ENCODE results near the gene SKI. TPM values are rescaled to one million over a fixed set of nuclear protein-coding genes. Genes with fewer than 3 reads are reported as not detected.

SKI gene
- total RNA-seq, 2 donors from 2014 or later: 31.0 to 36.1 TPM

DNA sequence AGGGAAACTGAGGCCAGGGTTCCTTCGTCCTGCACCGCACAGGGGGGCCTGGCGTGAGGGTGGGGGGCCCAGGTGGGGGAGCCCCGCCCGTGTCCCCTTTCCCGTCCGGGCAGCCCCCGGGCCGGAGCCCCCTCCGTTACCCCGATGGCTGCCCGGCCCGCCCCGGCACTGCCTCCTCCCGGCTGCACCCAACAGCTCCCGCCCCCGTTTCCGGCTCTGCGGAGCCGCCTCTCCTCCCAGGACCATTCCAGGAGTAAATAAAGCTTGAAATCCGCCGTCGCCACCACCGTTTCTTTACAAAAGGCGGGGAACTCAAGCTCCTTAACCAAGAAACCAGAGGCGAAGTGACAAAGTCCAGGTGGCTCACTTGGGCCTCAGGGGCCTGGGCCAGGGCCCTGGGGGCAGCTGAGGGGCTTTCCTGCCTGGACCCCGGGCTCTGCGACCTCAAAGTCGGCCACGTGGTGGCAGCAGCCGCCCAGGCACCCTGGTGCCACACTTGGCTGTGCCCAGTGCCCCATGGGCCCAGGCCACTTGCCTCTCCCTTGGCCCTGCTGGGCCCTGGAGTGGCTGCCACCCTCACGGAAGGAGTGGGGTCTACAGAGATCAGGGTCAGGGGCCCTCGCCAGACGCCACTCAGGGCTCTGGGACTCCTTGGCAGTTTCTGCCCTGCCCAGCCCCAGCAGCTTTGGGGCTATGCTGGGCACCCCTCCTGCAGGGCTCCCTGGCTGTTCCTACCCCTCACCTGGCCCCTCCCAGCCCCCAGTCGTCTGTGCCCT, 33.0 kb upstream of the SKI start:
- Histone ChIP-seq H3K27me3 (no peaks in the 10 kb centered on the region), H3K9ac (ENCODE audit: low read depth in 2 of 2, low read length in 2 of 2) (peak overlapping the region; percentile 73 to 82), H3K9me3 (no peaks in the 10 kb centered on the region), H3K27ac (peak overlapping the region; percentile 98), H3K4me1 (peaks cover 31% of the 10 kb centered on the region), H3K4me3 (peak overlapping the region; percentile 56), H3K36me3 (no peaks in the 10 kb centered on the region)
- intact Hi-C loops (cut with DNase I): loop anchor here (1.0 to 10.0 kb wide), 2 partner anchors 186 to 450 kb away; no protein-coding TSS in a partner anchor
- DNase-seq: peak; percentile 93
- TF ChIP-seq, protein P1, sequence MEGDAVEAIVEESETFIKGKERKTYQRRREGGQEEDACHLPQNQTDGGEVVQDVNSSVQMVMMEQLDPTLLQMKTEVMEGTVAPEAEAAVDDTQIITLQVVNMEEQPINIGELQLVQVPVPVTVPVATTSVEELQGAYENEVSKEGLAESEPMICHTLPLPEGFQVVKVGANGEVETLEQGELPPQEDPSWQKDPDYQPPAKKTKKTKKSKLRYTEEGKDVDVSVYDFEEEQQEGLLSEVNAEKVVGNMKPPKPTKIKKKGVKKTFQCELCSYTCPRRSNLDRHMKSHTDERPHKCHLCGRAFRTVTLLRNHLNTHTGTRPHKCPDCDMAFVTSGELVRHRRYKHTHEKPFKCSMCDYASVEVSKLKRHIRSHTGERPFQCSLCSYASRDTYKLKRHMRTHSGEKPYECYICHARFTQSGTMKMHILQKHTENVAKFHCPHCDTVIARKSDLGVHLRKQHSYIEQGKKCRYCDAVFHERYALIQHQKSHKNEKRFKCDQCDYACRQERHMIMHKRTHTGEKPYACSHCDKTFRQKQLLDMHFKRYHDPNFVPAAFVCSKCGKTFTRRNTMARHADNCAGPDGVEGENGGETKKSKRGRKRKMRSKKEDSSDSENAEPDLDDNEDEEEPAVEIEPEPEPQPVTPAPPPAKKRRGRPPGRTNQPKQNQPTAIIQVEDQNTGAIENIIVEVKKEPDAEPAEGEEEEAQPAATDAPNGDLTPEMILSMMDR (IDR thresholded peaks at IDR 0.05): peak; percentile 97

DNA sequence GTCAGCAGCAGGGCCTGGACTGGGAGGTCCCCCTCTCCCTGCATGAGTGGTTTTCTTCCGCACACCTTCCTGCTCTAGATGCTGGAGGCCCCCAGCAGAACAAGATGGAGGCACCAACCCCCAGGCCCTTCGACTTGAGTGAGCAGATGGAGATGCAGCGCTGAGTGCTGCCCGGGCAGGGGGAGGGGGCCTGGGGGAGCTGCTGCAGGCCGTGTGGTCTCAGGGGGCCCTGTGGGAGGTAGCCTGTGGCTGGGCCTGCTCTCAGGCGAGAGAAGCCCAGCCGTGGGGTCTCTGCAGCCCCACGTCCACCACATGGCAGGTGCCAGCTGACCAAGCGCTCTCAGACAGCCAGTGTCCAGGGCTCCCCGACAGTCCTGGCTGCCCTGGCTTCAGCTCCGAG, 32.3 kb upstream of the SKI start:
- DNase-seq: no peak

DNA sequence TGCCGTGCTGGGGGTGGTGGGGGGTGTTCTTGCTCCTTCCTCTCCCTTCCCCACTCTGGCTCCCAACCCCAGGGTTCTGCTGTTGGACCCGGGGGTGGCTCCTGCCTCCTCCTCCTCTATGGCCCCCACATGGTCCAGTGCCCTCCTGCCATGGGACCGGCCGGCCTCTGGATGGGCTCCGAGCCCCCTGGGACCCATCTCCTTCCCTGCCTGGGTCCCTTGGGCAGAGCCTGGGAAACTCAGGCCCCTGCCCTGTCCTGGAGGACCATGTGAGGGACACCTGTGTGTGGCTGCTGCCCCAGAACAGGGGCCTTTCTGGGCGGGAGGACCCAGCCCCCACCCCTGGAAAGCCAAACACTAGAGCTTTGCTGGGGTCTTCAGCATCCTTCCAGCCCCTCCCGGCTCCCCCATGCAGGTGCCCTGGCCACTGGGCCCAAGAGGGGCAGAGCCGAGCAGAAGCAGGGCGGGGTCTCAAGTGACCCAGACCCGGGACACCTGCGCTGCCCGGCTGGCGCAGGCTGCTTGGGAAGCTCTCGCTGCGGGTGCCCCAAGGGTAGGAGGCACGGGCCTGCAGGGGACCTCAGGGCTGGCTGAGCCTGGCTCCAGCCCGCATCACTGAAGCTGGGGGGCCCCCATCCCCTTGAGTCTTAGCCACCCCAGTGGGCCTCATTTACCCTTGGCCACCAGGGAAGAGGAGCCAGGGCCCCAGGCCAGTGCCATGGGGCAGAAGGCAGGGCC, 31.0 kb upstream of the SKI start:
- H3K4me1 ChIP-seq: peaks cover 22% of the 10 kb centered on the region
- TF ChIP-seq, protein P1 (IDR thresholded peaks at IDR 0.05): no peak
- no peak for DNase-seq
- H3K9ac ChIP-seq (ENCODE audit: low read depth in 2 of 2, low read length in 2 of 2): no peak overlapping the region
- H3K27ac ChIP-seq: peak overlapping the region; percentile 83
- H3K36me3 ChIP-seq: no peaks in the 10 kb centered on the region
- no peaks in the 10 kb centered on the region for H3K9me3 ChIP-seq
- H3K27me3 ChIP-seq: no peaks in the 10 kb centered on the region
- intact Hi-C loops (cut with DNase I): loop anchor here (10.0 kb wide), 1 partner anchor 448 kb away; no protein-coding TSS in a partner anchor
- no peak overlapping the region for H3K4me3 ChIP-seq

More for the DNA sequence above, 32.3 kb upstream of the SKI start:
- intact Hi-C loops (cut with DNase I): loop anchor here (1.0 to 10.0 kb wide), 2 partner anchors 186 to 449 kb away; no protein-coding TSS in a partner anchor
- Histone ChIP-seq H3K4me3 (no peak overlapping the region), H3K4me1 (peaks cover 24% of the 10 kb centered on the region), H3K9ac (ENCODE audit: low read depth in 2 of 2, low read length in 2 of 2) (peak overlapping the region; percentile 73 to 82), H3K36me3 (no peaks in the 10 kb centered on the region), H3K27ac (peak overlapping the region; percentile 98), H3K27me3 (no peaks in the 10 kb centered on the region), H3K9me3 (no peaks in the 10 kb centered on the region)
- TF ChIP-seq, protein P1 (IDR thresholded peaks at IDR 0.05): no peak

DNA sequence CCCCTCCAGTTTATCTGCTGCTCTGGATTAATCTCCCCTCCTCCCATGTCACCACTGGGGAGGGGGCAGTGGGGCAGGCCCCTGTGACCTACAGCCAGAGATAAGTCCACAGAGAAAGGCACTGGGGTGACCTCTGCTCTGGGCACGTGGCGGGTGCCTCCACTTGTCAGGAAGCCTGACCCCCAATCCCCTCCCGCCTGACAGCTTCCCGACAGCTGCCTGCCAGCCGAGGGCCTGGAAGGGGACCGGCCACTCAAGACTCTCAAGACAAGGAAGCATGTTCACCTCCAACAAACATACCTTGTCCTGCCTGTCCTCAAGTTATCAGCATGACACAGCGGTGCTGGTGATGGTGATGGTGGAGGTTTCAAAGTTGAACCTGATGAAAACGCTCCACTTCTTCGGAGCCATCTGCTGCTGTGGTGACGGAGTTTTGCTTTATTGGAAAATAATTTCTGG, 30.4 kb upstream of the SKI start:
- peaks cover 22% of the 10 kb centered on the region for H3K4me1 ChIP-seq

DNA sequence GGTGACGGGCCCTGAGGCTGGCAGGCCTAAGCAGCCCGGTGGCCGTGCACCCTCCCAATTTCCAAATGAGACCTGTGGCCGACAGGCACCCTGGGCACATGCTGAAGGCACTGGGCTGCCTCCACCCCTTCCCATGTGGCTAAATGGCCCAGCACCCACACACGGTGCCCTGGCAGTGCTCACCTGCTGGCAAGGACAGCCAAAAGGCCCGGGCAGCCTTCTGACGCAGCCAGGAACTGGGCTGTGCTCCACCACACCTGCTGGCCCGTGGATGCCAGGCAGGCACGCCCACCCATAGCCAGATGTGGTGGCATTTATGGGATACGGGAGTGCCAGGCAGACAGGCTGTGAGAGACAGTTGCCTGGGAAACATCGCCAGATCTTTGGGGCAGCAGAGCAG, 29.5 kb upstream of the SKI start:
- H3K27ac ChIP-seq: peak overlapping the region; percentile 83
- TF ChIP-seq, protein P1 (IDR thresholded peaks at IDR 0.05): no peak
- intact Hi-C loops (cut with DNase I): loop anchor here (10.0 kb wide), 1 partner anchor 446 kb away; no protein-coding TSS in a partner anchor
- no peaks in the 10 kb centered on the region for H3K36me3 ChIP-seq
- H3K4me1 ChIP-seq: peaks cover 19% of the 10 kb centered on the region
- H3K9ac ChIP-seq (ENCODE audit: low read depth in 2 of 2, low read length in 2 of 2): peak overlapping the region; percentile 54 to 74
- DNase-seq: peak; percentile 69
- no peaks in the 10 kb centered on the region for H3K27me3 ChIP-seq
- H3K4me3 ChIP-seq: no peak overlapping the region
- no peaks in the 10 kb centered on the region for H3K9me3 ChIP-seq

More for the DNA sequence above, 30.4 kb upstream of the SKI start:
- Histone ChIP-seq H3K36me3 (no peaks in the 10 kb centered on the region), H3K9me3 (no peaks in the 10 kb centered on the region), H3K9ac (ENCODE audit: low read depth in 2 of 2, low read length in 2 of 2) (no peak overlapping the region), H3K4me3 (no peak overlapping the region), H3K27me3 (no peaks in the 10 kb centered on the region), H3K27ac (peak overlapping the region; percentile 83)
- no peak for DNase-seq
- intact Hi-C loops (cut with DNase I): loop anchor here (10.0 kb wide), 1 partner anchor 447 kb away; no protein-coding TSS in a partner anchor
- TF ChIP-seq, protein P1 (IDR thresholded peaks at IDR 0.05): no peak
